ENCODE data around the gene ATP6V0D1. TPM values are rescaled to one million over a fixed set of nuclear protein-coding genes. Genes with fewer than 3 reads are reported as not detected.

Gene ATP6V0D1
- total and polyA plus RNA-seq, 7 donors: 60.2 to 104 (median 85.3) TPM

- intact Hi-C loops (cut with DNase I): no loop called here
Observed at GRCh38 chr16:67445441-67445912, 35.5 kb downstream of the ATP6V0D1 start.

GRCh38 chr16:67445126-67445426 lies 35.9 kb downstream of the ATP6V0D1 start:
- H3K27ac ChIP-seq: no peak overlapping the region
- DNase-seq (no peak), ATAC-seq (no peak)
- no peaks in the 10 kb centered on the region for H3K27me3 ChIP-seq (ENCODE audit: insufficient read depth in 3 of 3, low read length in 2 of 3)
- 75 to 91% (median 77%) methylated on average over 7 of the region's 7 CpGs for whole genome bisulfite sequencing, 3 donors
- TF ChIP-seq CTCF (IDR thresholded peaks at IDR 0.05): no peak
- peaks cover 0 to 7% of the 10 kb centered on the region in 2 donors for H3K36me3 ChIP-seq (ENCODE audit: insufficient read depth in 1 of 2, low read depth in 1 of 2)
- H3K4me3 ChIP-seq: no peak overlapping the region
- no peaks in the 10 kb centered on the region for H3K9me3 ChIP-seq
- intact Hi-C loops (cut with DNase I): no loop called here
- H3K4me1 ChIP-seq: peaks cover 88% of the 10 kb centered on the region

More at GRCh38 chr16:67445441-67445912, 35.5 kb downstream of the ATP6V0D1 start:
- Histone ChIP-seq H3K4me3 (no peak overlapping the region), H3K27ac (no peak overlapping the region), H3K4me1 (peaks cover 92% of the 10 kb centered on the region), H3K9me3 (no peaks in the 10 kb centered on the region), H3K36me3 (ENCODE audit: insufficient read depth in 1 of 2, low read depth in 1 of 2) (peaks cover 0 to 3% of the 10 kb centered on the region in 2 donors), H3K27me3 (ENCODE audit: insufficient read depth in 3 of 3, low read length in 2 of 3) (no peaks in the 10 kb centered on the region)
- ATAC-seq: peak in 3 of 4 donors; percentile 46 to 56 (median 53)
- WGBS, 3 donors: 16 to 31% (median 27%) methylated on average over 3 of the region's 3 CpGs
- DNase-seq: peak in 1 of 2 donors; percentile 81
- no peak for TF ChIP-seq CTCF (IDR thresholded peaks at IDR 0.05)

- Histone ChIP-seq H3K4me3 (no peak overlapping the region), H3K9me3 (no peaks in the 10 kb centered on the region), H3K27ac (peak overlapping the region; percentile 24), H3K36me3 (ENCODE audit: insufficient read depth in 1 of 2, low read depth in 1 of 2) (peaks cover 0 to 12% of the 10 kb centered on the region in 2 donors), H3K27me3 (ENCODE audit: insufficient read depth in 3 of 3, low read length in 2 of 3) (no peaks in the 10 kb centered on the region), H3K4me1 (peaks cover 82% of the 10 kb centered on the region)
- TF ChIP-seq CTCF (IDR thresholded peaks at IDR 0.05): no peak
- WGBS, 3 donors: 81 to 85% (median 84%) methylated on average over 20 to 22 of the region's 22 CpGs
- no peak for ATAC-seq
- intact Hi-C loops (cut with DNase I): no loop called here
- DNase-seq: no peak
Observed at GRCh38 chr16:67444259-67445125, 36.5 kb downstream of the ATP6V0D1 start.

- H3K4me3 ChIP-seq: no peak overlapping the region
- DNase-seq (peak; percentile 67 to 86), ATAC-seq (peak; percentile 21 to 58 (median 40))
- no peaks in the 10 kb centered on the region for H3K9me3 ChIP-seq
- intact Hi-C loops (cut with DNase I): no loop called here
- no peak for TF ChIP-seq CTCF (IDR thresholded peaks at IDR 0.05)
- H3K4me1 ChIP-seq: peaks cover 70% of the 10 kb centered on the region
- H3K36me3 ChIP-seq (ENCODE audit: insufficient read depth in 1 of 2, low read depth in 1 of 2): peaks cover 0 to 24% of the 10 kb centered on the region in 2 donors
- peak overlapping the region; percentile 24 for H3K27ac ChIP-seq
- 35 to 67% (median 45%) methylated on average over 6 of the region's 6 CpGs for WGBS, 3 donors
- H3K27me3 ChIP-seq (ENCODE audit: insufficient read depth in 3 of 3, low read length in 2 of 3): no peaks in the 10 kb centered on the region
Observed at GRCh38 chr16:67443265-67443664, 37.7 kb downstream of the ATP6V0D1 start.

Measured in psoas muscle (tissue), 8 donors.